HepG2 (cell line): ENCODE data around the gene ARID5B. TPM values are rescaled to one million over a fixed set of nuclear protein-coding genes. Genes with fewer than 3 reads are reported as not detected.

Experiments
- ATAC-seq: fragments of 200-7000 bp; cut with Tn5 transposase; 3 replicates; pipeline ENCODE4 v1.9.1; 2020; ENCODE audit warnings: mild to moderate bottlenecking, moderate library complexity
- BruUV-seq: library from RNA; stranded (reverse); fragments of 400-500 nt; replicated peaks from 2 replicates; lab custom pipeline; 2021; lab: Mats Ljungman, UMichigan
- CTCF ChIA-PET: fragments of 300-600 bp; formaldehyde crosslinking; extraction: SDS; loops from one replicate; lab custom pipeline; 2021; ENCODE audit warnings: low total read pairs, inconsistent platforms, low intra/inter-chr PET ratio; lab: Yijun Ruan, JAX
- POLR2A ChIA-PET: fragments of 350-600 bp; sonication (Branson Sonifier 250); formaldehyde crosslinking; loops from one replicate; lab custom pipeline; 2020; ENCODE audit warnings: antibody characterized with exemption, inconsistent platforms; lab: Yijun Ruan, JAX
- DNase-seq: peaks from one replicate; pipeline ENCODE4 v3.0.0-alpha.2; 2015; ENCODE audit warnings: low spot score
- FAIRE-seq: peaks from 3 replicates; lab custom pipeline; 2011; peaks lifted over from hg19 to GRCh38; lab: Jason Lieb, UNC
- H2AFZ ChIP-seq: one replicate; pipeline ENCODE4 v1.6.1; 2011; ENCODE audit warnings: low read length, inconsistent platforms
- H3K27ac ChIP-seq: fragments of 300-600 bp; 3 replicates; pipeline ENCODE4 v1.8.0; 2011; ENCODE audit warnings: mixed run types, mild to moderate bottlenecking, mixed read lengths, low read length, inconsistent platforms; ENCODE audit not compliant: insufficient read depth; ENCODE audit errors: extremely low read length
- H3K27me3 ChIP-seq, 2 experiments: fragments of 200-600 bp in 1 of 2; 2 replicates in 1 of 2; 3 replicates in 1 of 2; pipeline versions ENCODE4 v1.6.0 to v1.8.0; 2011; ENCODE audit warnings: low read length in 2 of 2, mild to moderate bottlenecking in 2 of 2, moderate library complexity in 2 of 2, inconsistent platforms in 1 of 2; ENCODE audit not compliant: insufficient read depth in 2 of 2, control insufficient read depth in 1 of 2
- H3K36me3 ChIP-seq, 2 experiments: fragments of 200-600 bp in 1 of 2; replicated peaks in 1 of 2; 2 replicates in 1 of 2; 3 replicates in 1 of 2; pipeline versions ENCODE4 v1.5.1 to v1.8.0; 2011; ENCODE audit warnings: low read length in 2 of 2, inconsistent platforms in 1 of 2; ENCODE audit not compliant: insufficient read depth in 2 of 2, control insufficient read depth in 1 of 2
- H3K4me1 ChIP-seq: 2 replicates; pipeline ENCODE4 v1.5.1; 2012; ENCODE audit warnings: low read length, inconsistent platforms; ENCODE audit not compliant: insufficient read depth
- H3K4me2 ChIP-seq: 2 replicates; pipeline ENCODE4 v1.6.0; 2011; ENCODE audit warnings: low read depth, low read length, inconsistent platforms
- H3K4me3 ChIP-seq, 3 experiments: fragments of 200-600 bp in 1 of 3; sonication (generic), shearing (Covaris generic) in 1 of 3; replicated peaks in 1 of 3; 2 replicates each; pipeline ENCODE4 v1.5.1; 2011 to 2016; ENCODE audit warnings: low read length in 3 of 3, inconsistent platforms in 2 of 3, low read depth in 2 of 3, mild to moderate bottlenecking in 2 of 3, control low read depth in 1 of 3, mixed read lengths in 1 of 3; ENCODE audit not compliant: insufficient read depth in 1 of 3
- H3K79me2 ChIP-seq: one replicate; pipeline ENCODE4 v1.6.1; 2011; ENCODE audit warnings: low read length, inconsistent platforms; ENCODE audit not compliant: insufficient read depth
- H3K9ac ChIP-seq: 2 replicates; pipeline ENCODE4 v1.6.0; 2011; ENCODE audit warnings: mild to moderate bottlenecking, low read depth, low read length, inconsistent platforms; ENCODE audit not compliant: insufficient read depth
- H3K9me3 ChIP-seq: 2 replicates; pipeline ENCODE4 v1.5.1; 2012; ENCODE audit warnings: mild to moderate bottlenecking, low read length
- H4K20me1 ChIP-seq: 2 replicates; pipeline ENCODE4 v1.6.0; 2011; ENCODE audit warnings: inconsistent platforms, mild to moderate bottlenecking, low read length, moderate library complexity; ENCODE audit not compliant: insufficient read depth
- HDAC2 ChIP-seq: sonication (generic); formaldehyde crosslinking; IDR thresholded peaks from 2 replicates; pipeline ENCODE4 v1.4.0; 2020; ENCODE audit warnings: missing genetic modification reagents
- KLF12 ChIP-seq: sonication (generic); formaldehyde crosslinking; IDR thresholded peaks from 2 replicates; pipeline ENCODE4 v1.4.0; 2020; ENCODE audit warnings: missing genetic modification reagents, borderline replicate concordance
- MAZ ChIP-seq, 2 experiments: sonication (generic) in 1 of 2; formaldehyde crosslinking in 1 of 2; IDR thresholded peaks; 2 replicates each; pipeline versions ENCODE4 v1.5.0 to v1.6.1; 2012 to 2020; ENCODE audit warnings: low read depth in 2 of 2, mild to moderate bottlenecking in 2 of 2, borderline replicate concordance in 1 of 2, improper control_type of control experiment in 1 of 2, low read length in 1 of 2, missing genetic modification reagents in 1 of 2, moderate library complexity in 1 of 2
- MLLT10 ChIP-seq: sonication (generic); formaldehyde crosslinking; IDR thresholded peaks from 2 replicates; pipeline ENCODE4 v1.4.0; 2020; ENCODE audit warnings: missing genetic modification reagents
- MLXIP ChIP-seq: sonication (generic); formaldehyde crosslinking; IDR thresholded peaks from 2 replicates; pipeline ENCODE4 v1.9.0; 2021; ENCODE audit warnings: missing genetic modification reagents, borderline replicate concordance
- POLR2AphosphoS2 ChIP-seq: IDR thresholded peaks from 2 replicates; pipeline ENCODE4 v1.6.1; 2011; ENCODE audit warnings: low read depth, low read length, improper control_type of control experiment
- PRDM15 ChIP-seq: sonication (generic); formaldehyde crosslinking; IDR thresholded peaks from 2 replicates; pipeline ENCODE4 v1.4.0; 2020; ENCODE audit warnings: missing genetic modification reagents
- RARA ChIP-seq: IDR thresholded peaks from 2 replicates; pipeline ENCODE4 v1.6.1; 2016; ENCODE audit warnings: missing genetic modification reagents, missing compliant biosample characterization
- ZBTB7A ChIP-seq: sonication (generic); formaldehyde crosslinking; IDR thresholded peaks from 2 replicates; pipeline ENCODE4 v1.8.0; 2022; ENCODE audit warnings: mild to moderate bottlenecking, missing genetic modification reagents
- ZMAT3 ChIP-seq: sonication (generic); formaldehyde crosslinking; conservative IDR thresholded peaks from 2 replicates; pipeline ENCODE4 v1.7.0; 2021; ENCODE audit warnings: missing genetic modification reagents
- ZNF17 ChIP-seq: sonication (generic); formaldehyde crosslinking; IDR thresholded peaks from 2 replicates; pipeline ENCODE4 v1.5.0; 2020; ENCODE audit warnings: mild to moderate bottlenecking, missing genetic modification reagents
- ZNF180 ChIP-seq: sonication (generic); formaldehyde crosslinking; IDR thresholded peaks from 2 replicates; pipeline ENCODE4 v1.4.0; 2020; ENCODE audit warnings: low read depth, missing genetic modification reagents, borderline replicate concordance
- ZNF547 ChIP-seq: sonication (generic); formaldehyde crosslinking; IDR thresholded peaks from 2 replicates; pipeline ENCODE4 v1.5.1; 2020; ENCODE audit warnings: mild to moderate bottlenecking, missing genetic modification reagents
- ZNF740 ChIP-seq: sonication (generic); formaldehyde crosslinking; IDR thresholded peaks from 2 replicates; pipeline ENCODE4 v1.4.0; 2020; ENCODE audit warnings: missing genetic modification reagents
- ZNF776 ChIP-seq: sonication (generic); formaldehyde crosslinking; IDR thresholded peaks from 2 replicates; pipeline ENCODE4 v1.4.0; 2020; ENCODE audit warnings: mild to moderate bottlenecking, missing genetic modification reagents
- ZNF788 ChIP-seq: sonication (generic); formaldehyde crosslinking; IDR thresholded peaks from 2 replicates; pipeline ENCODE4 v1.5.0; 2020; ENCODE audit warnings: mild to moderate bottlenecking, missing genetic modification reagents, borderline replicate concordance
- WGBS: methylation state at CpG from one replicate; pipeline ENCODE4 v1.1.6; 2017; ENCODE audit warnings: low lambda C conversion rate; 5-methylcytosine and 5-hydroxymethylcytosine counted together
- in situ Hi-C: cut with HindIII; loops from 2 replicates; pipeline ENCODE4 v1.10.0; 2017; ENCODE audit warnings: low pct_unique_long_range_greater_than_20kb; ENCODE audit not compliant: extremely low pct_ligation_motif_present
- intact Hi-C: fragments of 100-400 bp; cut with micrococcal nuclease; formaldehyde crosslinking; loops from one replicate; pipeline ENCODE4 v1.10.0; 2022; ENCODE audit not compliant: unreplicated experiment
- polyA plus RNA-seq, 8 experiments: library from polyadenylated mRNA; depleted of rRNA in 3 of 8; stranded (reverse) in 7 of 8; unstranded in 1 of 8; fragments of >200 nt; fragmentation: Illumina TruSeq in 4 of 8; extraction: Trizol in 4 of 8; gene quantifications; 2 replicates each; pipeline versions ENCODE4 v1.2.1 to v1.2.3, GENCODE V29; 2011 to 2016; ENCODE audit warnings: low read depth in 4 of 8, missing spikeins in 1 of 8, mixed read lengths in 1 of 8; ENCODE audit not compliant: insufficient read depth in 1 of 8
- total RNA-seq, 5 experiments: library from RNA; depleted of rRNA; stranded (reverse); fragments of >200 nt; fragmentation: Illumina TruSeq; extraction: Trizol; gene quantifications; 2 replicates each; pipeline ENCODE4 v1.2.3, GENCODE V29; 2016; ENCODE audit warnings: low read depth in 1 of 5

The ARID5B gene
- total and polyA plus RNA-seq, 2 of the 13 experiments (the other 11 are each of a cell fraction or from before 2014, with no cell fraction given): 6.2 to 21.1 TPM

- DNase-seq (no peak), FAIRE-seq (no peak), ATAC-seq (no peak; the same call in 2 of the 3 replicates)
- H4K20me1 ChIP-seq: no peaks in the 10 kb centered on the region
- H3K4me3 ChIP-seq: peak overlapping the region in 2 of 3 experiments; percentile 3 to 52; a peak in 3 of 6 replicates
- peaks cover 23% of the 10 kb centered on the region for H3K79me2 ChIP-seq
- H2AFZ ChIP-seq: no peak overlapping the region
- ChIA-PET CTCF (no interaction called here), POLR2A (interaction anchor here (1.0 to 2.3 kb wide), 12 partner anchors 14 to 130 kb away, joined by 3 to 16 read pairs (median 6); no protein-coding TSS in a partner anchor)
- peaks cover 74% of the 10 kb centered on the region for H3K4me1 ChIP-seq
- H3K9ac ChIP-seq: peak overlapping the region; percentile 71
- no TSS peak for BruUV-seq
- intact Hi-C loops: loop anchor here (1.0 to 10.0 kb wide), 5 partner anchors 21 to 301 kb away; partner anchors contain the start of gene RTKN2
- no peaks in the 10 kb centered on the region for H3K9me3 ChIP-seq
- H3K36me3 ChIP-seq: peaks cover 0 to 6% of the 10 kb centered on the region in 2 experiments; a peak in 4 of 5 replicates
- in situ Hi-C loops: no loop called here
- H3K27ac ChIP-seq: peak overlapping the region; percentile 94
- WGBS: 0% methylated on average over 1 of the region's 2 CpGs
- no peaks in the 10 kb centered on the region for H3K27me3 ChIP-seq
- H3K4me2 ChIP-seq: peak overlapping the region; percentile 93
- no peak for TF ChIP-seq ZNF17 (CRISPR knock-in tag)
- no peak for TF ChIP-seq ZNF740 (CRISPR knock-in tag)
- TF ChIP-seq ZNF180 (CRISPR knock-in tag): no peak
- TF ChIP-seq POLR2AphosphoS2: no peak
- TF ChIP-seq MLLT10 (CRISPR knock-in tag): no peak
- TF ChIP-seq PRDM15: no peak
- TF ChIP-seq RARA (CRISPR knock-in tag): no peak
- no peak for TF ChIP-seq ZBTB7A (CRISPR knock-in tag)
- no peak for TF ChIP-seq MAZ (IDR thresholded peaks at IDR 0.05; ENCODE audit: borderline replicate concordance, low read depth, low read length)
- TF ChIP-seq MAZ (CRISPR knock-in tag; IDR thresholded peaks at IDR 0.05; ENCODE audit: low read depth): peak; percentile 34; the same call in 1 of the 2 replicates
- TF ChIP-seq ZNF547 (CRISPR knock-in tag): no peak
- TF ChIP-seq MLXIP: no peak
- TF ChIP-seq HDAC2 (CRISPR knock-in tag): no peak
- TF ChIP-seq KLF12 (CRISPR knock-in tag): no peak
- peak; percentile 32; the same call in 1 of the 2 replicates for TF ChIP-seq ZNF788 (CRISPR knock-in tag)
- no peak for TF ChIP-seq ZNF776 (CRISPR knock-in tag)
- TF ChIP-seq ZMAT3 (CRISPR knock-in tag): 0 out of 2 replicates have a peak, but pooled peaks have one; percentile 28
Observed at GRCh38 chr10:61963669-61964058, 62.2 kb downstream of the ARID5B start.
